ENCODE measurements around the gene LITAF.

DNA sequence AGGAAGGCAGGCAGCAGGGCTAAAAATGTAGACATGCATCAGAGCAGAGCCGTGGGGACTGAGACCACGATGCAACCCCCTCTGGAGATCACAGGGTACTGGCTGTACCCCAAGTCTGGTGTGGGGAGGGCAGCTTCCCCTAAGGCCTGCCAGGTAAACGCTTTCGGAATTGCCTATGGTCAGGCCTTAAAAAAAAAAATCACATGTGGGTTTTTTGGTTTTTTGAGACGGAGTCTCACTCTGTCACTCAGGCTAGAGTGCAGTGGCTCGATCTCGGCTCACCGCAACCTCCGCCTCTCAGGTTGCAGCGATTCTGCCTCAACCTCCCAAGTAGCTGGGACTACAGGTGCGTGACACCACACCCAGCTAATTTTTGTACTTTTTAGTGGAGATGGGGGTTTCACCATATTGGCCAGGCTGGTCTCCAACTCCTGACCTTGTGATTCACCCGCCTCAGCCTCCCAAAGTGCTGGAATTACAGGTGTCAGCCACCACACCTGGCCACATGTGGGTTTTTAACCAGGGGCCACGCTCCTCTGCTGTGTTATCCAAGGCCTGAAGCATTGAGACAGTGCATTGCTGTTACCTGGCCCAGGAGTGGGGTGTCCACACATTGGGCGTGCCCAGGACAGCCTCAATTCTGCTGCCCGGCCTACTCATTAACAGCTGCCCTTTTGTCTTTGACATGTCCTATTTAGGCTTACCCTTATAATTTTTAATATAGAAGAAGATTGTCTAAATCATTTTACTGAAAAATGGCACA lies 50.4 kb downstream of the LITAF start:
- TF ChIP-seq, protein P1, sequence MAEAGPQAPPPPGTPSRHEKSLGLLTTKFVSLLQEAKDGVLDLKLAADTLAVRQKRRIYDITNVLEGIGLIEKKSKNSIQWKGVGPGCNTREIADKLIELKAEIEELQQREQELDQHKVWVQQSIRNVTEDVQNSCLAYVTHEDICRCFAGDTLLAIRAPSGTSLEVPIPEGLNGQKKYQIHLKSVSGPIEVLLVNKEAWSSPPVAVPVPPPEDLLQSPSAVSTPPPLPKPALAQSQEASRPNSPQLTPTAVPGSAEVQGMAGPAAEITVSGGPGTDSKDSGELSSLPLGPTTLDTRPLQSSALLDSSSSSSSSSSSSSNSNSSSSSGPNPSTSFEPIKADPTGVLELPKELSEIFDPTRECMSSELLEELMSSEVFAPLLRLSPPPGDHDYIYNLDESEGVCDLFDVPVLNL (CRISPR knock-in tag; IDR thresholded peaks at IDR 0.05; ENCODE audit: borderline replicate concordance, low read depth), result no peak
- TF ChIP-seq, protein P2, sequence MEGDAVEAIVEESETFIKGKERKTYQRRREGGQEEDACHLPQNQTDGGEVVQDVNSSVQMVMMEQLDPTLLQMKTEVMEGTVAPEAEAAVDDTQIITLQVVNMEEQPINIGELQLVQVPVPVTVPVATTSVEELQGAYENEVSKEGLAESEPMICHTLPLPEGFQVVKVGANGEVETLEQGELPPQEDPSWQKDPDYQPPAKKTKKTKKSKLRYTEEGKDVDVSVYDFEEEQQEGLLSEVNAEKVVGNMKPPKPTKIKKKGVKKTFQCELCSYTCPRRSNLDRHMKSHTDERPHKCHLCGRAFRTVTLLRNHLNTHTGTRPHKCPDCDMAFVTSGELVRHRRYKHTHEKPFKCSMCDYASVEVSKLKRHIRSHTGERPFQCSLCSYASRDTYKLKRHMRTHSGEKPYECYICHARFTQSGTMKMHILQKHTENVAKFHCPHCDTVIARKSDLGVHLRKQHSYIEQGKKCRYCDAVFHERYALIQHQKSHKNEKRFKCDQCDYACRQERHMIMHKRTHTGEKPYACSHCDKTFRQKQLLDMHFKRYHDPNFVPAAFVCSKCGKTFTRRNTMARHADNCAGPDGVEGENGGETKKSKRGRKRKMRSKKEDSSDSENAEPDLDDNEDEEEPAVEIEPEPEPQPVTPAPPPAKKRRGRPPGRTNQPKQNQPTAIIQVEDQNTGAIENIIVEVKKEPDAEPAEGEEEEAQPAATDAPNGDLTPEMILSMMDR (IDR thresholded peaks at IDR 0.05), result no peak
- TF ChIP-seq ELF4 (CRISPR knock-in tag; IDR thresholded peaks at IDR 0.05; ENCODE audit: low read depth), result no peak
- TF ChIP-seq, protein P3, sequence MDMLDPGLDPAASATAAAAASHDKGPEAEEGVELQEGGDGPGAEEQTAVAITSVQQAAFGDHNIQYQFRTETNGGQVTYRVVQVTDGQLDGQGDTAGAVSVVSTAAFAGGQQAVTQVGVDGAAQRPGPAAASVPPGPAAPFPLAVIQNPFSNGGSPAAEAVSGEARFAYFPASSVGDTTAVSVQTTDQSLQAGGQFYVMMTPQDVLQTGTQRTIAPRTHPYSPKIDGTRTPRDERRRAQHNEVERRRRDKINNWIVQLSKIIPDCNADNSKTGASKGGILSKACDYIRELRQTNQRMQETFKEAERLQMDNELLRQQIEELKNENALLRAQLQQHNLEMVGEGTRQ (CRISPR knock-in tag; IDR thresholded peaks at IDR 0.05), result no peak
